ENCODE measurements around the gene OCEL1. TPM values are rescaled to one million over a fixed set of nuclear protein-coding genes. Genes with fewer than 3 reads are reported as not detected.

Gene OCEL1
- polyA plus RNA-seq, 2 of the 4 experiments (the other 2 are of a cell fraction): 5.5 to 9.2 TPM

- H3K27ac ChIP-seq: peak overlapping the region; percentile 92 to 96
- no peaks in the 10 kb centered on the region for H3K9me3 ChIP-seq
- WGBS (ENCODE audit: missing lambda C conversion rate): 3% methylated on average over 12 of the region's 21 CpGs
- H3K4me2 ChIP-seq: peak overlapping the region; percentile 90
- H3K4me3 ChIP-seq: peak overlapping the region; percentile 93
- peak; percentile 20 to 51; a peak in 4 of 6 replicates for ATAC-seq
- FAIRE-seq: no peak
- POLR2A ChIA-PET: interaction anchor here (0.9 kb wide), 1 partner anchor 58 kb away, joined by 3 read pairs; no protein-coding TSS in a partner anchor
- CTCF ChIA-PET: interaction anchor here (4.9 kb wide), 1 partner anchor 14 kb away, joined by 51 read pairs; no protein-coding TSS in a partner anchor
- peak in 1 of 2 experiments; percentile 68 for DNase-seq (ENCODE audit: low read depth in 1 of 2, low spot score in 1 of 2)
- TF ChIP-seq HOXB5 (CRISPR knock-in tag; IDR thresholded peaks at IDR 0.05): no peak
- no peak for TF ChIP-seq SREBF2 (IDR thresholded peaks at IDR 0.05)
- TF ChIP-seq FOSL2 (IDR thresholded peaks at IDR 0.05): no peak
- TF ChIP-seq FOSL2 (CRISPR knock-in tag; IDR thresholded peaks at IDR 0.05): no peak
- TF ChIP-seq REST (IDR thresholded peaks at IDR 0.05): no peak
- TF ChIP-seq KDM1A (IDR thresholded peaks at IDR 0.05; ENCODE audit: low read depth): peak; percentile 92
- no peak for TF ChIP-seq RNF2 (IDR thresholded peaks at IDR 0.05; ENCODE audit: borderline replicate concordance, low read depth)
- no peak for TF ChIP-seq SMC3 (IDR thresholded peaks at IDR 0.05)
- no peak for TF ChIP-seq HDAC2 (IDR thresholded peaks at IDR 0.05)
- no peak for TF ChIP-seq EHMT2 (IDR thresholded peaks at IDR 0.05; ENCODE audit: low read depth)
- TF ChIP-seq E2F6 (IDR thresholded peaks at IDR 0.05; ENCODE audit: borderline replicate concordance, low read depth): 0 out of 2 replicates have a peak, but pooled peaks have one; percentile 15
- TF ChIP-seq HOXB13 (CRISPR knock-in tag; IDR thresholded peaks at IDR 0.05; ENCODE audit: low read depth): no peak
- TF ChIP-seq POLR2A (IDR thresholded peaks at IDR 0.05; ENCODE audit: low read length): no peak; the same call in 1 of the 2 replicates
- TF ChIP-seq BHLHE40 (IDR thresholded peaks at IDR 0.05; ENCODE audit: low read depth, low read length): no peak
- TF ChIP-seq CBX2 (IDR thresholded peaks at IDR 0.05; ENCODE audit: borderline replicate concordance, low read depth): no peak
- no peak for TF ChIP-seq PBX3 (IDR thresholded peaks at IDR 0.05)
- peaks cover 53% of the 10 kb centered on the region for H3K4me1 ChIP-seq
Observed at GRCh38 chr19:17246681-17247425, 20.8 kb downstream of the OCEL1 start.

GRCh38 chr19:17248011-17248776 lies 22.2 kb downstream of the OCEL1 start:
- ChIA-PET POLR2A (interaction anchor here (1.0 to 1.8 kb wide), 2 partner anchors 19 to 33 kb away, joined by 3 to 5 read pairs; partner anchors contain the start of genes BABAM1 and USE1), CTCF (interaction anchor here (1.3 to 4.9 kb wide), 3 partner anchors 12 to 34 kb away, joined by 4 to 51 read pairs (median 7); no protein-coding TSS in a partner anchor)
- WGBS (ENCODE audit: missing lambda C conversion rate): 75% methylated on average over 5 of the region's 21 CpGs
- TF ChIP-seq CBX8 (IDR thresholded peaks at IDR 0.05) (no peak), HMGXB4 (CRISPR knock-in tag; IDR thresholded peaks at IDR 0.05; ENCODE audit: borderline replicate concordance) (no peak), HOXA7 (CRISPR knock-in tag; IDR thresholded peaks at IDR 0.05) (no peak), CEBPB (IDR thresholded peaks at IDR 0.05) (no peak), PBX3 (IDR thresholded peaks at IDR 0.05) (no peak), FOXS1 (CRISPR knock-in tag; IDR thresholded peaks at IDR 0.05) (no peak), HOXB5 (CRISPR knock-in tag; IDR thresholded peaks at IDR 0.05) (no peak), HDAC2 (IDR thresholded peaks at IDR 0.05) (no peak), HEYL (CRISPR knock-in tag; IDR thresholded peaks at IDR 0.05) (no peak), KDM1A (IDR thresholded peaks at IDR 0.05; ENCODE audit: low read depth) (no peak), HES2 (IDR thresholded peaks at IDR 0.05) (no peak), RNF2 (IDR thresholded peaks at IDR 0.05; ENCODE audit: borderline replicate concordance, low read depth) (no peak), CHD4 (IDR thresholded peaks at IDR 0.05; ENCODE audit: borderline replicate concordance) (no peak)
- ATAC-seq: no peak
- Histone ChIP-seq H3K4me1 (peaks cover 40% of the 10 kb centered on the region), H3K27ac (peak overlapping the region; percentile 92 to 96), H3K4me3 (no peak overlapping the region), H3K4me2 (peak overlapping the region; percentile 90), H3K9me3 (no peaks in the 10 kb centered on the region)
- DNase-seq (ENCODE audit: low read depth in 1 of 2, low spot score in 1 of 2): no peak
- no peak for FAIRE-seq
